Neuronal stem cell (in vitro differentiated cells): ENCODE measurements around the gene DEPDC1.

ENCODE experiments used
- DNase-seq: peaks from one replicate; pipeline ENCODE4 v3.0.0-alpha.2; 2013; ENCODE audit warnings: low spot score
- H2AFZ ChIP-seq: one replicate; pipeline ENCODE4 v1.6.1; 2013; ENCODE audit warnings: mild to moderate bottlenecking, low read length, inconsistent platforms
- H2AK5ac ChIP-seq: 2 replicates; pipeline ENCODE4 v1.6.1; 2013; ENCODE audit warnings: low read depth, mild to moderate bottlenecking, inconsistent platforms, low read length, moderate library complexity, mixed read lengths
- H2BK120ac ChIP-seq: 2 replicates; pipeline ENCODE4 v1.6.1; 2013; ENCODE audit warnings: low read depth, mild to moderate bottlenecking, inconsistent platforms, low read length, moderate library complexity, mixed read lengths
- H2BK12ac ChIP-seq: one replicate; pipeline ENCODE4 v1.6.1; 2013; ENCODE audit warnings: low read length, inconsistent platforms
- H2BK15ac ChIP-seq: 2 replicates; pipeline ENCODE4 v1.6.1; 2013; ENCODE audit warnings: mild to moderate bottlenecking, low read length, inconsistent platforms, mixed read lengths
- H2BK5ac ChIP-seq: one replicate; pipeline ENCODE4 v1.6.1; 2013; ENCODE audit warnings: inconsistent platforms, mild to moderate bottlenecking, low read length, moderate library complexity
- H3K14ac ChIP-seq: one replicate; pipeline ENCODE4 v1.6.1; 2013; ENCODE audit warnings: low read length, inconsistent platforms
- H3K18ac ChIP-seq: 2 replicates; pipeline ENCODE4 v1.6.1; 2013; ENCODE audit warnings: low read length, inconsistent platforms
- H3K23ac ChIP-seq: 2 replicates; pipeline ENCODE4 v1.6.1; 2013; ENCODE audit warnings: low read depth, mild to moderate bottlenecking, mixed read lengths, low read length, inconsistent platforms; ENCODE audit not compliant: poor library complexity
- H3K27ac ChIP-seq: replicated peaks from 3 replicates; pipeline ENCODE4 v1.5.1; 2013; ENCODE audit warnings: low read length, inconsistent platforms
- H3K27me3 ChIP-seq, 3 experiments: 2 replicates each; pipeline ENCODE4 v1.6.1; 2013; ENCODE audit warnings: low read length in 3 of 3, mild to moderate bottlenecking in 2 of 3, inconsistent platforms in 1 of 3, low read depth in 1 of 3, mixed read lengths in 1 of 3, moderate library complexity in 1 of 3; ENCODE audit not compliant: control insufficient read depth in 3 of 3, insufficient read depth in 3 of 3
- H3K36me3 ChIP-seq, 2 donors: replicated peaks in 1 of 2; 2 replicates each; pipeline ENCODE4 v1.6.1; 2013; ENCODE audit warnings: low read length in 2 of 2; ENCODE audit not compliant: control insufficient read depth in 2 of 2, insufficient read depth in 2 of 2
- H3K4ac ChIP-seq: 2 replicates; pipeline ENCODE4 v1.6.1; 2013; ENCODE audit warnings: inconsistent platforms, mild to moderate bottlenecking, low read length, moderate library complexity
- H3K4me1 ChIP-seq, 2 donors: 1 replicate in 1 of 2; 2 replicates in 1 of 2; pipeline ENCODE4 v1.6.1; 2013; ENCODE audit warnings: low read length in 2 of 2, low read depth in 1 of 2; ENCODE audit not compliant: control insufficient read depth in 2 of 2, insufficient read depth in 1 of 2
- H3K4me2 ChIP-seq: one replicate; pipeline ENCODE4 v1.6.1; 2013; ENCODE audit warnings: mild to moderate bottlenecking, low read length, inconsistent platforms; ENCODE audit not compliant: insufficient read depth, poor library complexity, severe bottlenecking
- H3K4me3 ChIP-seq, 2 donors: 2 replicates each; pipeline ENCODE4 v1.5.1; 2013; ENCODE audit warnings: low read length in 2 of 2, mild to moderate bottlenecking in 2 of 2, inconsistent platforms in 1 of 2, moderate library complexity in 1 of 2
- H3K79me1 ChIP-seq: one replicate; pipeline ENCODE4 v1.6.1; 2013; ENCODE audit warnings: low read depth, mild to moderate bottlenecking, inconsistent platforms, low read length, moderate library complexity
- H3K9ac ChIP-seq: one replicate; pipeline ENCODE4 v1.6.1; 2013; ENCODE audit warnings: mild to moderate bottlenecking, low read depth, low read length, inconsistent platforms; ENCODE audit not compliant: poor library complexity
- H3K9me3 ChIP-seq, 2 donors: replicated peaks in 1 of 2; 2 replicates each; pipeline versions ENCODE3 to v1.6.1; 2013; ENCODE audit warnings: low read length in 2 of 2, mild to moderate bottlenecking in 2 of 2, inconsistent platforms in 1 of 2, low read depth in 1 of 2, mixed read lengths in 1 of 2, moderate library complexity in 1 of 2; ENCODE audit not compliant: control insufficient read depth in 2 of 2, insufficient read depth in 1 of 2
- H4K8ac ChIP-seq: one replicate; pipeline ENCODE4 v1.6.1; 2013; ENCODE audit warnings: low read depth, mild to moderate bottlenecking, inconsistent platforms, low read length, moderate library complexity
- H4K91ac ChIP-seq: one replicate; pipeline ENCODE4 v1.6.1; 2013; ENCODE audit warnings: low read length, low read depth, mild to moderate bottlenecking, inconsistent platforms; ENCODE audit not compliant: poor library complexity
- WGBS, 2 donors: extraction: QIAGEN DNeasy Blood & Tissue Kit; methylation state at CpG; one replicate each; pipeline ENCODE4 v1.1.7; 2013; ENCODE audit warnings: missing lambda C conversion rate in 2 of 2, mixed read lengths in 1 of 2; ENCODE audit not compliant: insufficient read length in 2 of 2, insufficient replicate concordance in 1 of 2; ENCODE audit errors: extremely low coverage in 2 of 2; 5-methylcytosine and 5-hydroxymethylcytosine counted together

DEPDC1 gene

DNA sequence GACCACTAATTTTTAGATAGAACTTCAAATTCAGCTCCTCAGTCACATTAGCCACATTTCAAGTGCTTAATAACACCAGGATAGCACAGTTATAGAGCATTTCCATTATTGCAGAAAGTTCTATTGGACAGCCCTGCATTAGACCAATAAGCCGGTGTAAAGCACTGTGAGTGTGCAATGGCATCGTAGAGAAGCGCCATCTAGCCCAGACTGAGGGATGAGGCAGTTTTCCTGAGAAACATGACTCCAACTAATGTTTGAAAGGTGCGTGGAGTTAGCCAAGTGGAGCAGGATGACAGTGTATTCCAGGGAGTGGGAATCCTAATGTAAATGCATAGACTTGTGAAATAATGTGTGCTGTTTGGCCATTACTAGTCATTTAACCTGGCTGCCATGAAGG is 54.9 kb downstream of the DEPDC1 start:
- Histone ChIP-seq H3K18ac (no peak overlapping the region), H2AFZ (no peak overlapping the region), H2BK15ac (no peak overlapping the region), H3K4me1 (peaks cover 0 to 5% of the 10 kb centered on the region in 2 donors), H2BK5ac (no peak overlapping the region), H2AK5ac (no peak overlapping the region), H4K8ac (no peak overlapping the region), H3K36me3 (no peaks in the 10 kb centered on the region), H3K14ac (no peak overlapping the region), H3K23ac (no peak overlapping the region), H3K4me3 (no peak overlapping the region), H3K27me3 (no peaks in the 10 kb centered on the region), H2BK120ac (no peak overlapping the region), H3K4ac (no peak overlapping the region), H4K91ac (no peak overlapping the region), H3K4me2 (no peak overlapping the region), H3K27ac (no peak overlapping the region), H3K79me1 (no peaks in the 10 kb centered on the region), H2BK12ac (no peak overlapping the region), H3K9ac (no peak overlapping the region), H3K9me3 (no peaks in the 10 kb centered on the region)
- WGBS, 2 donors = no CpG with 5 or more reads among the region's 4 CpGs
- DNase-seq = no peak

GRCh38 chr1:68438310-68438709 is 58.6 kb downstream of the DEPDC1 start:
- Histone ChIP-seq H3K4me2 (no peak overlapping the region), H2BK5ac (no peak overlapping the region), H2AK5ac (no peak overlapping the region), H3K27me3 (no peaks in the 10 kb centered on the region), H2BK12ac (no peak overlapping the region), H3K4me3 (no peak overlapping the region), H3K23ac (no peak overlapping the region), H3K27ac (no peak overlapping the region), H4K91ac (no peak overlapping the region), H3K18ac (no peak overlapping the region), H2AFZ (no peak overlapping the region), H4K8ac (no peak overlapping the region), H3K4me1 (peaks cover 0 to 5% of the 10 kb centered on the region in 2 donors), H3K79me1 (no peaks in the 10 kb centered on the region), H3K36me3 (no peaks in the 10 kb centered on the region), H2BK120ac (no peak overlapping the region), H3K4ac (no peak overlapping the region), H3K9ac (no peak overlapping the region), H3K14ac (no peak overlapping the region), H3K9me3 (no peaks in the 10 kb centered on the region), H2BK15ac (no peak overlapping the region)
- DNase-seq = no peak
- WGBS, 2 donors = no CpG with 5 or more reads among the region's 3 CpGs

- no peak overlapping the region for H3K18ac ChIP-seq
- no peak overlapping the region for H3K4me3 ChIP-seq
- H3K27ac ChIP-seq = no peak overlapping the region
- H2AFZ ChIP-seq = no peak overlapping the region
- no peak overlapping the region for H3K4me2 ChIP-seq
- no peak overlapping the region for H2BK15ac ChIP-seq
- no peak overlapping the region for H3K9ac ChIP-seq
- H3K23ac ChIP-seq = no peak overlapping the region
- H3K27me3 ChIP-seq = no peaks in the 10 kb centered on the region
- 100% methylated on average over 1 of the region's 2 CpGs; no CpG with 5 or more reads in 1 of the 2 donors for WGBS, 2 donors
- no peak overlapping the region for H2BK120ac ChIP-seq
- no peak overlapping the region for H3K14ac ChIP-seq
- H3K79me1 ChIP-seq = no peaks in the 10 kb centered on the region
- H3K36me3 ChIP-seq = no peaks in the 10 kb centered on the region
- H3K4me1 ChIP-seq = peaks cover 0 to 4% of the 10 kb centered on the region in 2 donors
- H2AK5ac ChIP-seq = no peak overlapping the region
- H4K8ac ChIP-seq = no peak overlapping the region
- no peak overlapping the region for H3K4ac ChIP-seq
- no peaks in the 10 kb centered on the region for H3K9me3 ChIP-seq
- H2BK5ac ChIP-seq = no peak overlapping the region
- no peak overlapping the region for H2BK12ac ChIP-seq
- H4K91ac ChIP-seq = no peak overlapping the region
- DNase-seq = no peak
These were observed 63.5 kb downstream of the DEPDC1 start for GRCh38 chr1:68433395-68433794.

DNA sequence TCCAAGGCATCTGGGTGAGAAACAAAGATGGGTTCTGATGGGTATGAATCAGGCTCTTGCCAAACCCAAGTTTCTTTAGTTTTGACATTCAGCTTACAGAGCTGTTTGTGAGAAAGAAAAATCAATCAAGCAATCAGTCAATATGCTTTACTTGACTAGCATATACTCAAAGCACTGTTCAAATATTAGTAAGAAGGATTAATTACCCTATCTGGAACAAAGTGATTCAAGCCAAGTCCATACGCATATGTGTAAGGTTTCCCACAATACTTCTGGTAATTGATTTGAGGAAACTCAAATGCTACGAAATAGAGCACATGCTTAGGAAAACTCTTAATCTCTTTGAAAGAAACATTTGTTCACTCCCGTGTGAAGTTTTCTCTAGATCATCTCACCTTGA is 65.8 kb downstream of the DEPDC1 start:
- no peak overlapping the region for H2BK15ac ChIP-seq
- H3K23ac ChIP-seq = no peak overlapping the region
- no peak overlapping the region for H2BK120ac ChIP-seq
- H3K9me3 ChIP-seq = no peaks in the 10 kb centered on the region
- no peak overlapping the region for H3K4me3 ChIP-seq
- H4K91ac ChIP-seq = no peak overlapping the region
- no peak for DNase-seq
- H4K8ac ChIP-seq = no peak overlapping the region
- H2AK5ac ChIP-seq = no peak overlapping the region
- H3K4me1 ChIP-seq = no peaks in the 10 kb centered on the region
- no peak overlapping the region for H2AFZ ChIP-seq
- no peaks in the 10 kb centered on the region for H3K79me1 ChIP-seq
- H3K27me3 ChIP-seq = no peaks in the 10 kb centered on the region
- H3K36me3 ChIP-seq = no peaks in the 10 kb centered on the region
- H3K9ac ChIP-seq = no peak overlapping the region
- no peak overlapping the region for H2BK5ac ChIP-seq
- no peak overlapping the region for H3K4me2 ChIP-seq
- H3K18ac ChIP-seq = no peak overlapping the region
- WGBS, 2 donors = no CpG with 5 or more reads among the region's 3 CpGs
- H3K4ac ChIP-seq = no peak overlapping the region
- no peak overlapping the region for H3K27ac ChIP-seq
- no peak overlapping the region for H3K14ac ChIP-seq
- no peak overlapping the region for H2BK12ac ChIP-seq
